K562 (cell line): ENCODE measurements around the gene CCDC9B. TPM values are rescaled to one million over a fixed set of nuclear protein-coding genes. Genes with fewer than 3 reads are reported as not detected.

Experiments
- ATF4 ChIP-seq: fragments of 450-650 bp; formaldehyde crosslinking; IDR thresholded peaks from 2 replicates; pipeline ENCODE4 v1.4.0; 2022; ENCODE audit warnings: mild to moderate bottlenecking, moderate library complexity
- CBX2 ChIP-seq: fragments of 200-600 bp; sonication (generic); IDR thresholded peaks from one replicate; pipeline ENCODE4 v1.6.1; 2012; ENCODE audit warnings: mild to moderate bottlenecking, low read length, inconsistent platforms; ENCODE audit not compliant: insufficient read depth, poor library complexity, severe bottlenecking
- CHD2 ChIP-seq: IDR thresholded peaks from 2 replicates; pipeline ENCODE4 v1.6.1; 2011; ENCODE audit warnings: low read depth, low read length
- E2F1 ChIP-seq: sonication (generic); formaldehyde crosslinking; IDR thresholded peaks from 2 replicates; pipeline ENCODE4 v1.8.1; 2023; ENCODE audit warnings: mild to moderate bottlenecking, missing genetic modification reagents, moderate library complexity
- ELF2 ChIP-seq: fragments of 250-450 bp; sonication (Bioruptor Pico); IDR thresholded peaks from 2 replicates; pipeline ENCODE4 v1.5.0; 2021; ENCODE audit warnings: mild to moderate bottlenecking
- GATA2 ChIP-seq: sonication (generic); formaldehyde crosslinking; IDR thresholded peaks from 2 replicates; pipeline ENCODE4 v1.4.0; 2020; ENCODE audit warnings: mild to moderate bottlenecking, missing genetic modification reagents
- HNRNPH1 ChIP-seq: fragments of 200-400 bp; formaldehyde crosslinking; optimal IDR thresholded peaks from 2 replicates; pipeline ENCODE3; 2017; ENCODE audit warnings: low read depth, mild to moderate bottlenecking, low read length, moderate library complexity
- KAT8 ChIP-seq: fragments of 450-650 bp; IDR thresholded peaks from 2 replicates; pipeline ENCODE4 v1.6.1; 2016; ENCODE audit warnings: low read depth, mild to moderate bottlenecking
- MBD2 ChIP-seq: sonication (generic); IDR thresholded peaks from 2 replicates; pipeline ENCODE4 v1.6.1; 2016; ENCODE audit warnings: low read depth, borderline replicate concordance
- MEIS2 ChIP-seq: fragments of 450-650 bp; IDR thresholded peaks from 2 replicates; pipeline ENCODE4 v1.6.1; 2014; ENCODE audit warnings: mild to moderate bottlenecking; ENCODE audit not compliant: partially characterized antibody
- POLR3G ChIP-seq: IDR thresholded peaks from 2 replicates; pipeline ENCODE4 v1.6.1; 2011; ENCODE audit not compliant: insufficient read length, insufficient replicate concordance; ENCODE audit errors: extremely low read depth
- RBM14 ChIP-seq: fragments of 200-400 bp; formaldehyde crosslinking; IDR thresholded peaks from 2 replicates; pipeline ENCODE4 v1.6.1; 2018; ENCODE audit warnings: low read depth, mild to moderate bottlenecking, low read length, moderate library complexity, borderline replicate concordance; ENCODE audit not compliant: insufficient read depth
- RBM17 ChIP-seq: fragments of 200-400 bp; formaldehyde crosslinking; IDR thresholded peaks from 2 replicates; pipeline ENCODE4 v1.6.1; 2017; ENCODE audit warnings: low read depth, mild to moderate bottlenecking, low read length, borderline replicate concordance
- RFX7 ChIP-seq: fragments of 250-450 bp; sonication (Bioruptor Pico); IDR thresholded peaks from 2 replicates; pipeline ENCODE4 v1.5.1; 2021; ENCODE audit warnings: mild to moderate bottlenecking
- SAFB2 ChIP-seq: fragments of 200-400 bp; formaldehyde crosslinking; IDR thresholded peaks from 2 replicates; pipeline ENCODE4 v1.6.1; 2018; ENCODE audit warnings: borderline replicate concordance, low read length, low read depth, moderate library complexity; ENCODE audit not compliant: severe bottlenecking
- U2AF2 ChIP-seq: fragments of 200-400 bp; formaldehyde crosslinking; optimal IDR thresholded peaks from 2 replicates; pipeline ENCODE3; 2017; ENCODE audit warnings: low read depth, mild to moderate bottlenecking, low read length
- XRCC3 ChIP-seq: fragments of 450-650 bp; IDR thresholded peaks from 2 replicates; pipeline ENCODE4 v1.6.1; 2017; ENCODE audit warnings: mild to moderate bottlenecking, moderate library complexity
- ZBTB8A ChIP-seq: fragments of 450-650 bp; IDR thresholded peaks from 2 replicates; pipeline ENCODE4 v1.6.1; 2018; ENCODE audit warnings: mild to moderate bottlenecking, moderate library complexity; ENCODE audit not compliant: partially characterized antibody
- ZNF551 ChIP-seq: fragments of 250-450 bp; sonication (Bioruptor Pico); IDR thresholded peaks from 2 replicates; pipeline ENCODE4 v1.5.0; 2021; ENCODE audit warnings: mild to moderate bottlenecking, moderate library complexity
- ZNF583 ChIP-seq: fragments of 250-450 bp; sonication (Bioruptor Pico); IDR thresholded peaks from 2 replicates; pipeline ENCODE4 v1.4.0; 2020
- ZNF766 ChIP-seq: fragments of 200-800 bp; sonication (Bioruptor generic); conservative IDR thresholded peaks from 2 replicates; pipeline ENCODE4 v1.6.1; 2016; ENCODE audit warnings: missing genetic modification characterization, missing compliant biosample characterization
- ZNF778 ChIP-seq: fragments of 450-650 bp; formaldehyde crosslinking; IDR thresholded peaks from 2 replicates; pipeline ENCODE4 v1.4.0; 2020; ENCODE audit warnings: mild to moderate bottlenecking, moderate library complexity
- polyA plus RNA-seq, 8 experiments: library from polyadenylated mRNA; depleted of rRNA in 4 of 8; stranded (reverse) in 5 of 8; unstranded in 3 of 8; fragments of >200 nt; fragmentation: Nextera tagmentation in 2 of 8; fragmentation: Illumina TruSeq in 1 of 8; extraction: Ambion mirVana in 2 of 8; extraction: Trizol in 1 of 8; gene quantifications; 2 replicates each; pipeline versions ENCODE4 v1.2.1 to v1.2.3, GENCODE V29; 2011 to 2014; ENCODE audit warnings: inconsistent platforms in 1 of 8, missing spikeins in 1 of 8
- total RNA-seq, 7 experiments: library from RNA; depleted of rRNA in 6 of 7; stranded (reverse); fragments of >200 nt in 6 of 7; fragmentation: Illumina TruSeq in 2 of 7; extraction: Trizol in 2 of 7; gene quantifications; 2 replicates each; pipeline versions ENCODE4 v1.2.1 to v1.2.3, GENCODE V29; 2011 to 2021; ENCODE audit warnings: low replicate concordance in 1 of 7
- TF ChIP-seq, protein P1 (sequence below): fragments of 450-650 bp; conservative IDR thresholded peaks from 2 replicates; pipeline ENCODE4 v1.6.1; 2016; ENCODE audit warnings: missing genetic modification characterization, low read depth, mild to moderate bottlenecking, control low read depth, missing compliant biosample characterization
- TF ChIP-seq, protein P2 (sequence below): IDR thresholded peaks from 3 replicates; pipeline ENCODE4 v1.6.1; 2011; ENCODE audit warnings: borderline replicate concordance, mild to moderate bottlenecking, moderate library complexity; ENCODE audit not compliant: insufficient read length; ENCODE audit errors: extremely low read depth

CCDC9B gene
- total and polyA plus RNA-seq, 9 of the 15 experiments (the other 6 are each of a cell fraction or from before 2014, with no cell fraction given): 0.01 to 0.47 (median 0.15) TPM; not detected in 1

DNA sequence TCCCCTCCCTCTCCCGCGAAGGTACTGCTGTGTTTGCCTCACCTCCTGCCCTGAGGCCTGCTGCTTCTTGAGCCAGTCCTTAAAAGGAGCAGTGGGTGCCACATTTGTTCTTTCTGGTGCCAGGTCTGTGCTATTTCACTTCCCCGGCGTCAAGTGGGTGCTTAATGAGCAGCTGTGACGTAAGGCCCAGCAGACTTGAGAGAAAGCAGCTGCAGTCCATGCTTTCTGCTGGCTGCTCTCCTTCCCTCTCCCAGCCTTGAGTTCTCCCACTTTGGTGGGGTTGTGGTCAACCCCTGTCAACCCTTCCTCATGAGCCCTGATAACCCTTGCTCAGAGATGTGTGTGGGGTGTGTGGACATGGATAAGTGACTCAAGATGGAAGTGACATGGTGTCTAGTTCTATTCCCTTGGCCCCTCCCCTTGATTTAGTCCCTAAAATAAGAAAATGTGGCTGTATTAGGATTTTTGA lies 10.3 kb downstream of the CCDC9B start (continued):
- TF ChIP-seq, protein P1, sequence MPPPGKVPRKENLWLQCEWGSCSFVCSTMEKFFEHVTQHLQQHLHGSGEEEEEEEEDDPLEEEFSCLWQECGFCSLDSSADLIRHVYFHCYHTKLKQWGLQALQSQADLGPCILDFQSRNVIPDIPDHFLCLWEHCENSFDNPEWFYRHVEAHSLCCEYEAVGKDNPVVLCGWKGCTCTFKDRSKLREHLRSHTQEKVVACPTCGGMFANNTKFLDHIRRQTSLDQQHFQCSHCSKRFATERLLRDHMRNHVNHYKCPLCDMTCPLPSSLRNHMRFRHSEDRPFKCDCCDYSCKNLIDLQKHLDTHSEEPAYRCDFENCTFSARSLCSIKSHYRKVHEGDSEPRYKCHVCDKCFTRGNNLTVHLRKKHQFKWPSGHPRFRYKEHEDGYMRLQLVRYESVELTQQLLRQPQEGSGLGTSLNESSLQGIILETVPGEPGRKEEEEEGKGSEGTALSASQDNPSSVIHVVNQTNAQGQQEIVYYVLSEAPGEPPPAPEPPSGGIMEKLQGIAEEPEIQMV (tag): no peak
- peak; percentile 73 for TF ChIP-seq GATA2
- TF ChIP-seq POLR3G: no peak
- no peak for TF ChIP-seq XRCC3
- no peak for TF ChIP-seq U2AF2
- no peak for TF ChIP-seq KAT8
- TF ChIP-seq ATF4 (CRISPR knock-in tag): no peak
- no peak for TF ChIP-seq ZBTB8A
- TF ChIP-seq RBM14: no peak
- no peak for TF ChIP-seq ZNF778 (CRISPR knock-in tag)
- TF ChIP-seq ZNF766 (CRISPR knock-in tag): peak; percentile 83; the same call in 1 of the 2 replicates
- no peak for TF ChIP-seq MBD2
- no peak for TF ChIP-seq ZNF583 (CRISPR knock-in tag)
- TF ChIP-seq ELF2 (CRISPR knock-in tag): no peak
- TF ChIP-seq HNRNPH1: no peak
- no peak for TF ChIP-seq SAFB2
- no peak for TF ChIP-seq ZNF551 (CRISPR knock-in tag)
- TF ChIP-seq RFX7 (CRISPR knock-in tag): no peak
- TF ChIP-seq CBX2: no peak
- TF ChIP-seq E2F1: no peak
- TF ChIP-seq CHD2: no peak
- TF ChIP-seq, protein P2, sequence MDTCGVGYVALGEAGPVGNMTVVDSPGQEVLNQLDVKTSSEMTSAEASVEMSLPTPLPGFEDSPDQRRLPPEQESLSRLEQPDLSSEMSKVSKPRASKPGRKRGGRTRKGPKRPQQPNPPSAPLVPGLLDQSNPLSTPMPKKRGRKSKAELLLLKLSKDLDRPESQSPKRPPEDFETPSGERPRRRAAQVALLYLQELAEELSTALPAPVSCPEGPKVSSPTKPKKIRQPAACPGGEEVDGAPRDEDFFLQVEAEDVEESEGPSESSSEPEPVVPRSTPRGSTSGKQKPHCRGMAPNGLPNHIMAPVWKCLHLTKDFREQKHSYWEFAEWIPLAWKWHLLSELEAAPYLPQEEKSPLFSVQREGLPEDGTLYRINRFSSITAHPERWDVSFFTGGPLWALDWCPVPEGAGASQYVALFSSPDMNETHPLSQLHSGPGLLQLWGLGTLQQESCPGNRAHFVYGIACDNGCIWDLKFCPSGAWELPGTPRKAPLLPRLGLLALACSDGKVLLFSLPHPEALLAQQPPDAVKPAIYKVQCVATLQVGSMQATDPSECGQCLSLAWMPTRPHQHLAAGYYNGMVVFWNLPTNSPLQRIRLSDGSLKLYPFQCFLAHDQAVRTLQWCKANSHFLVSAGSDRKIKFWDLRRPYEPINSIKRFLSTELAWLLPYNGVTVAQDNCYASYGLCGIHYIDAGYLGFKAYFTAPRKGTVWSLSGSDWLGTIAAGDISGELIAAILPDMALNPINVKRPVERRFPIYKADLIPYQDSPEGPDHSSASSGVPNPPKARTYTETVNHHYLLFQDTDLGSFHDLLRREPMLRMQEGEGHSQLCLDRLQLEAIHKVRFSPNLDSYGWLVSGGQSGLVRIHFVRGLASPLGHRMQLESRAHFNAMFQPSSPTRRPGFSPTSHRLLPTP: no peak
- peak; percentile 83 for TF ChIP-seq MEIS2
- no peak for TF ChIP-seq RBM17
